Lower leg skin (tissue), 3 donors: ENCODE measurements around the gene NUAK2.

Source experiments
- CTCF ChIP-seq, 3 donors: fragments of 450-650 bp; IDR thresholded peaks; one replicate each; pipeline ENCODE4 v1.5.1; 2016; ENCODE audit warnings: antibody characterized with exemption in 3 of 3, mild to moderate bottlenecking in 3 of 3, moderate library complexity in 2 of 3
- POLR2A ChIP-seq, 2 donors: fragments of 450-650 bp; IDR thresholded peaks; one replicate each; pipeline ENCODE4 v1.6.1; 2016 to 2017; ENCODE audit warnings: antibody characterized with exemption in 2 of 2, mild to moderate bottlenecking in 1 of 2, moderate library complexity in 1 of 2

DNA sequence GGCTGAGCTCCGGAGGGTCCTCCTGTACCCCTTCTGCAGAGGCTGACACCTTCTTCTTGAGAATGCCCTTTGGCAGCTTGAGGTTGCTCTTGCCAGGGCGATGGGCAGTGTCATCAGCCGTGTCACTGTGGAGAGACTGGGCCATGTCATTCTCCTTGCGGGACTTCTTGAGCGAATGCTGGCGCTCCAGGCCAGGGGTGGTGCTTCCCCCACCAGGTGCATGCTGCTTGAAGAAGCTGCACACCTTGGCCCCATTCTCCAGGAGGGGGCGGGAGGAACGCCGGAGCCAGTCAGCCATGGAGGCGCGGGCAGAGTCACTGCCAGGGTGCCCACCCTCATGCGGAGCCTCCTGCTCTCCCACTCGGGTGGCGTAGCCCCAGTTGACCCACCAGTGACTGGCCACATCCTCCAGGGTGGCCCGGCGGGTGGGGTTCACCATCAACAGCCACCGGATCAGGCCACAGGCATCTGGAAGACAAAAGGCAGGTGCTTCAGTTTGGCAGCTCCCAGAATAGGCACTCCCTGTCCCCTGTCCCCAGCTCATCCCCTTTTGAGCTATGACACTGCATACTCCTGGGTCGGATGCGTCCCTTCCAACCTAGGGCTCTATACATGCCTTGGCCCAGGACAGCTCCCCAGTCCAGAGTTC, 17.4 kb downstream of the NUAK2 start:
- TF ChIP-seq CTCF (IDR thresholded peaks at IDR 0.05) = no peak
- TF ChIP-seq POLR2A (IDR thresholded peaks at IDR 0.05) = no peak
